Measurements from ENCODE around the gene ALCAM.
"Not testable (repeated sequence)": the region's sequence is repeated elsewhere in the genome, so short reads cannot be mapped to it uniquely, and the experiment has no call there.

The ALCAM gene

DNA sequence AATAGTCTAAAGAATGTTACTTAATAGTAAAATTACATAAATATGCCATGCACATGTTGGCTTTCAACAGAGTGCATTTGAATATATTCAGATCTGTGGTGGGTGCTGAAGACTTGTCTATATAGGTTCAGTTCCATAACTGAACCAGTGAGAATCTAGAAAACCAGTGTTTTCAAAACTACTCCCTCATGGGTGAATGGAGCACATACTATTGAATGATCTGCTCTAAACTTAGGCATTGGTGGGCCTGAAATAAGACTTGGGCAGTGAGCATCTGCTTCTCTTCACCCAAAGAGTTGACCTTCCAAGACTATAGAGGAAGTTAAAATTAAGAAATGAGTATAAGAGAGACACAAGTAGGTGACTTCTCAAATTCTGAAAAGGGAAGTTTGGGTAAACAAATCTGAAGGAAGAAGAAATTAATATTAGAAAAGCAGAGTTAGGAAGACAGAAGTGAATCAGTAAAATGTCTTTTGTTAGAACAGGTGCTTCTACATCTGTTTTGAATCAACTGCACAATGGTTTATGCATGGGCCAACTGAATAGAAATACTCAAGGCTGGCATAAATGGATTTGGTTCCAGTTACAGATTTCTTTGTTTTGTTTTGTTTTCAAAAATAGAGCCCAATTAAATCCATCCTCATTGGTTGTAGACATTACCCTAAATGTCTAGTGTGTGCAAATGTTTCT, 19.3 kb downstream of the ALCAM start:
- TF ChIP-seq, protein P1, sequence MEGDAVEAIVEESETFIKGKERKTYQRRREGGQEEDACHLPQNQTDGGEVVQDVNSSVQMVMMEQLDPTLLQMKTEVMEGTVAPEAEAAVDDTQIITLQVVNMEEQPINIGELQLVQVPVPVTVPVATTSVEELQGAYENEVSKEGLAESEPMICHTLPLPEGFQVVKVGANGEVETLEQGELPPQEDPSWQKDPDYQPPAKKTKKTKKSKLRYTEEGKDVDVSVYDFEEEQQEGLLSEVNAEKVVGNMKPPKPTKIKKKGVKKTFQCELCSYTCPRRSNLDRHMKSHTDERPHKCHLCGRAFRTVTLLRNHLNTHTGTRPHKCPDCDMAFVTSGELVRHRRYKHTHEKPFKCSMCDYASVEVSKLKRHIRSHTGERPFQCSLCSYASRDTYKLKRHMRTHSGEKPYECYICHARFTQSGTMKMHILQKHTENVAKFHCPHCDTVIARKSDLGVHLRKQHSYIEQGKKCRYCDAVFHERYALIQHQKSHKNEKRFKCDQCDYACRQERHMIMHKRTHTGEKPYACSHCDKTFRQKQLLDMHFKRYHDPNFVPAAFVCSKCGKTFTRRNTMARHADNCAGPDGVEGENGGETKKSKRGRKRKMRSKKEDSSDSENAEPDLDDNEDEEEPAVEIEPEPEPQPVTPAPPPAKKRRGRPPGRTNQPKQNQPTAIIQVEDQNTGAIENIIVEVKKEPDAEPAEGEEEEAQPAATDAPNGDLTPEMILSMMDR (IDR thresholded peaks at IDR 0.05), result no peak
- DNase-seq (ENCODE audit: low spot score), result no peak
- Histone ChIP-seq H3K4me3 (no peak overlapping the region), H3K27ac (no peak overlapping the region)

DNA sequence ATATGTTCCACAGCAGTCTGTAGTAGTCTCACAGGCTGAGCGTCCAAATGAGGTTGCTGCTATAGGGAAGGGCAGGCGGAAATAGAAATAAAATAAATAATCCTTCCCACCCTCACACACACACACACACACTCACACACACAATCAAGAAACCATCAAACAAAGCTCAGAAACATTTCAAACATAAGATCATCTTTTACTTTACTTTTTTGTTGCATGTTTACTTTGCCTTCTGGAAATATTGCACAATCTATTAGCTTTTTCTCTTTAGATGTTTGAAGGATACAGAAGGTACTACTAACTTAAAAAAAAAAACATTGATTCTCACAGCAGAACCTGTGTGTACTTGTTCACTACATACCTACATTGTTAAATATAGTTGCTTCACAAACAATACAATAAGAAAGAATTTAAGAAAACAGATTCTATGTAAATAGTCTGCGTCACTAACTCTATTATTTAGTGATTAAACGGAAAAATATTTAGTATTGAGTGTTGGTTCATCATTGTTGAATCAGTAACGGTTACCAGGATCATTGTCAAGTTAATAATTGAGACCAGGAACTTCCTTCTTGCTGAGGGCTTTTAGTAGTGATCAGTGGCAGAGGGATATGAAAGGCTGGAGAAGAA, 20.5 kb downstream of the ALCAM start:
- Histone ChIP-seq H3K4me3 (no peak overlapping the region), H3K27ac (no peak overlapping the region)
- DNase-seq (ENCODE audit: low spot score), result no peak
- TF ChIP-seq, protein P1 (IDR thresholded peaks at IDR 0.05), result no peak

DNA sequence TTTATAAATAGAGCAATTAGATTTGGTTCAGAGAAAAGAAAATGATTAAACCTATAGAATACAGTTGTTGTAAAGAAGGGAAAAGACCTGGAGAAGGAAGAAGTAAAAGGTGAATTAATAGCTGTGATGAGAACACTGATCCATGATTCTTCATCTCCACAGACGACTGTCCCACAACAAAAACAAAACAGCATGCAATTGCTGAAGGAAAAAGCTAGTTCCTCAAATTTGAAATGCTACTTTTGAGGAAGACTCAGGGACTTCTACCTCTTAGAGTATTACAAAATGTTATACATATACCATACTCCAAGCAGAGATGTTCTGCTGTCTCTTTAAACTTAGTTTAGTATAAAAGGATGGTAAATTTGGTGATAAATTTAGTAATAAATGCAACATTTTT, 21.5 kb downstream of the ALCAM start:
- no peak overlapping the region for H3K27ac ChIP-seq

DNA sequence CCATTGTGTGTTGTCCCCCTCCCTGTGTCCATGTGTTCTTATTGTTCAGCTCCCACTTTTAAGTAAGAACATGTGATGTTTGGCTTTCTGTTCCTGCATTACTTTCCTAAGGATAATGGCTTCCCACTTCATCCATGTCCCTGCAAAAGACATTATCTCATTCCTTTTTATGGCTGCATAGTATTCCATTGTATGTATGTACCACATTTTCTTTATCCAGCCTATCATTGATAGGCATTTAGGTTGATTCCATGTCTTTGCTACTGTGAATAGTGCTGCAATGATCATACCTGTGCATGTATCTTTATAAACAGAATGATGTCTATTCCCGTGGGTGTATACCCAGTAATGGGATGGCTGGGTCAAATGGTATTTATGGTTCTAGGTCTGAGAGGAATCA, 23.1 kb downstream of the ALCAM start:
- H3K4me3 ChIP-seq; H3K27ac ChIP-seq; DNase-seq (ENCODE audit: low spot score): not testable (repeated sequence)

More for the DNA sequence above, 21.5 kb downstream of the ALCAM start:
- TF ChIP-seq, protein P1 (IDR thresholded peaks at IDR 0.05), result no peak
- no peak overlapping the region for H3K4me3 ChIP-seq
- no peak for DNase-seq (ENCODE audit: low spot score)

DNA sequence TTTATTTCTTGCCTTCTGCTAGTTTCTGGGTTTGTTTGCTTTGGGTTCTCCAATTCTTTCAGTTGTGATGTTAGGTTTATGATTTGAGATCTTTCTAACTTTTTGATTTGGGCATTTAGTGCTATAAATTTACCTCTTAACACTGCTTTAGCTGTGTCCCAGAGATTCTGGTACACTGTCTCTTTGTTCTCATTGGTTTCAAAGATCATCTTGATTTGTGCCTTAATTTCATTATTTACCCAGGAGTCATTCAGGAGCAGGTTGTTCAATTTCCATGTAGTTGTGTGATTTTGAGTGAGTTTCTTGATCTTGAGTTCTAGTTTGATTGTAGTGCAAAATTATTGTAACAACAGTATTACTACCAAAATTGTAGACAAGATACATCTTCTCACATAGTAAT, 25.9 kb downstream of the ALCAM start:
- DNase-seq (ENCODE audit: low spot score); H3K4me3 ChIP-seq; H3K27ac ChIP-seq: not testable (repeated sequence)

DNA sequence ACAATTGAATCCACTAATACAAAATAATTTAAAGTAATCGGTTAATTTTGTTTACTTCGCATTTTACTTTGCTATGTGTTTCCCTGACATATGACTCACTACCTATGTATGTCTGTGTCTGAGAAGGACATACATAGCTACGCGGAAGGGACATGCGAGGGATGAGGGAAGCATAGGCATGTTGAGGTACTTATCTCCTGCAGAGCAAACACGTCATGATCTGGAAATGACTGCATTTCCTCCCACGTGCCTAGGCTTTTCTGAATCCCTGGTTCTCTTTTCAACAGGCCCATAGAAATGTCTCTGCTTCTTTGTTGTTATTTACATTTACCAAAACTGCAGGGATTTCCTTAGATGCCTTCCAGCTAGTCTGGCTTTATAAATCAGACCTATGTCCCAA, 27.5 kb downstream of the ALCAM start:
- H3K27ac ChIP-seq, result no peak overlapping the region
- no peak for DNase-seq (ENCODE audit: low spot score)
- no peak overlapping the region for H3K4me3 ChIP-seq
- TF ChIP-seq, protein P1 (IDR thresholded peaks at IDR 0.05), result no peak

DNA sequence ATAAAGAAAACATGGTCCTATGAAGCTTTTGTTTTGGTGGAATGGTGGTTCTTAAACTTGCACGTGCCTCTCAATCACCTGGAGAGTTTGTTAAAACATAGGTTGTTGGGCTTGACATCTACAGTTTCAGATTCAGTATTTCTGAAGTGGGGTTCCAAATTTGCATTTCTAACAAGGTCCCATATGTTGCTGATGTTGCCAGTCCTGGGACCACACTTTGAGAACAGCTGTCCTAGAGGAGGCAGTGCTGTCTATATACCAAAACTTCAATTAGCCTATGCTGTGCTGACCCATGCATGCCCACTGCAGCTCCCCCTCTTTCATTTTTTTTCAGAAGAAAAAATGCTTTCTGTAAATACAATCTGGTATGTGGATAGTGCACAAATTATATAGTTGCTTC, 31.3 kb downstream of the ALCAM start:
- TF ChIP-seq, protein P1 (IDR thresholded peaks at IDR 0.05), result no peak
- H3K4me3 ChIP-seq, result no peak overlapping the region
- H3K27ac ChIP-seq, result no peak overlapping the region
- no peak for DNase-seq (ENCODE audit: low spot score)

DNA sequence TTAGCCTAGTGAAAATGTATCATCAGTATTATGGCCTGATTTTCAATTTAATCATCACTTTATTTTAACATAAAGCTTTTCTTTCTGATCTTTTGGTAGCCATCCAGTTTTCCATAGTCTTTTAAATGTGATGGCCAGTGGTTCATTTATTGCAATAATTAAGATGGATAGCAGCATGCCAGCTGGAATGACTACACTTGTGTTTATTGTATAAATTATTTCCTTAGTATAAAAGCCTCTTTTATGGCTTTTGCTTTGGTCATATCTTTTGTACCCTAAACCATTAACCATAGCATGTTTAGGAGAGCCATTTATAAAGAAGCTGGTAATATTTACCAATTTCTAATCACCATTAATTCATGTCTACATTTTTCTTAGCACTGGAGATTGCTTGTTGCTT, 31.7 kb downstream of the ALCAM start:
- DNase-seq (ENCODE audit: low spot score), result no peak
- TF ChIP-seq, protein P1 (IDR thresholded peaks at IDR 0.05), result no peak
- H3K4me3 ChIP-seq, result no peak overlapping the region
- H3K27ac ChIP-seq, result no peak overlapping the region

Data from coronary artery (tissue), 2 donors.